Astrocyte of the spinal cord (primary cell): ENCODE measurements around the gene HDAC4.

Source experiments
- DNase-seq: peaks from one replicate; pipeline ENCODE4 v3.0.0; 2011; ENCODE audit warnings: low read depth, low spot score
- H3K4me3 ChIP-seq: 2 replicates; pipeline ENCODE4 v1.5.1; 2011; ENCODE audit warnings: low read depth, mild to moderate bottlenecking, low read length, moderate library complexity
- in situ Hi-C: cut with HindIII; loops from 2 replicates; pipeline ENCODE4 v1.10.0; 2017; ENCODE audit warnings: low sequenced_read_pairs
- TF ChIP-seq, protein P1 (sequence below): IDR thresholded peaks from 2 replicates; pipeline ENCODE4 v1.5.1; 2012; ENCODE audit warnings: low read depth, mild to moderate bottlenecking, low read length, inconsistent platforms

HDAC4 gene

DNA sequence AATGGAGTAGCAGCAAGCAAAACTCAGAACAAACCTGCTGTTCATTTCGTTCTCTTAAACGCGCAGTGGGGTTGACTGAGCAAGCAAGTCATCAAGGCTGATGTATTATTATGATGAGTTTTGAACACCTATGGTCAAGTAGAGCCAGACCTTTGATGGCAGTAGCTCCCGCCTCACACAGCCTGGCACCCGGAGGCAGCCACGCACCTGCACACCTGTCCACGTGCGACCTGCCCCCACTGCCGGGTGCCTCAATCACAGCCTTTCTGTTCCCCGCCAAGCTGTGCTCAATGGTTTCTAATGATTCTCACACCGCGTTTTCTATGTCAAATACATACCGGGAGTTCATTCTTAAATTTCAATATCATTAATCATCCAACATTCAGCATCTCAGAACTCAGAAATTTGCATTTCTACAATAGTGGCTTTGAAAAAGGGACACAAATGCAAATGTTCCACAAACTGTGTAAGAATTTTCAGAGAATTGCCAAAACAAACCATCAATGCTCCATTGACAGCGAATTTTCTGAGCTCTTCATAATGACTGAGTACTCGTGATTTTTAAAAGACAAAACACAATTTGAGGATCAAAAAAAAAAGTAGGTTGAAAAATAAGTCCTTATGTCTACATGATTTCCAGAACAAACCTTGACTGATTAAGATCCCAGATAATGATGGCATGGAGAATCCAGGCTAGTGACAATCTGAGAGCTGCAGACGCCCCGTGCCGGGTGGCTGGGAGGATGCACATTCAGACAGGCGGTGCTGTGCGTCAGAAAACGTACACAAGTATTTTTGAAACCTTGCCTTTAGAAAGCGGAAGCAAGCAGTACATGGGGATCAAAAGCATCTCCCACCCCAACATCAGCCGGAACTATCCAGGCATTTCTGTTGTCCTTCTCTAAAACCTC, 56.6 kb downstream of the HDAC4 start:
- in situ Hi-C loops, result no loop called here
- TF ChIP-seq, protein P1, sequence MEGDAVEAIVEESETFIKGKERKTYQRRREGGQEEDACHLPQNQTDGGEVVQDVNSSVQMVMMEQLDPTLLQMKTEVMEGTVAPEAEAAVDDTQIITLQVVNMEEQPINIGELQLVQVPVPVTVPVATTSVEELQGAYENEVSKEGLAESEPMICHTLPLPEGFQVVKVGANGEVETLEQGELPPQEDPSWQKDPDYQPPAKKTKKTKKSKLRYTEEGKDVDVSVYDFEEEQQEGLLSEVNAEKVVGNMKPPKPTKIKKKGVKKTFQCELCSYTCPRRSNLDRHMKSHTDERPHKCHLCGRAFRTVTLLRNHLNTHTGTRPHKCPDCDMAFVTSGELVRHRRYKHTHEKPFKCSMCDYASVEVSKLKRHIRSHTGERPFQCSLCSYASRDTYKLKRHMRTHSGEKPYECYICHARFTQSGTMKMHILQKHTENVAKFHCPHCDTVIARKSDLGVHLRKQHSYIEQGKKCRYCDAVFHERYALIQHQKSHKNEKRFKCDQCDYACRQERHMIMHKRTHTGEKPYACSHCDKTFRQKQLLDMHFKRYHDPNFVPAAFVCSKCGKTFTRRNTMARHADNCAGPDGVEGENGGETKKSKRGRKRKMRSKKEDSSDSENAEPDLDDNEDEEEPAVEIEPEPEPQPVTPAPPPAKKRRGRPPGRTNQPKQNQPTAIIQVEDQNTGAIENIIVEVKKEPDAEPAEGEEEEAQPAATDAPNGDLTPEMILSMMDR, result no peak
- no peak for DNase-seq

DNA sequence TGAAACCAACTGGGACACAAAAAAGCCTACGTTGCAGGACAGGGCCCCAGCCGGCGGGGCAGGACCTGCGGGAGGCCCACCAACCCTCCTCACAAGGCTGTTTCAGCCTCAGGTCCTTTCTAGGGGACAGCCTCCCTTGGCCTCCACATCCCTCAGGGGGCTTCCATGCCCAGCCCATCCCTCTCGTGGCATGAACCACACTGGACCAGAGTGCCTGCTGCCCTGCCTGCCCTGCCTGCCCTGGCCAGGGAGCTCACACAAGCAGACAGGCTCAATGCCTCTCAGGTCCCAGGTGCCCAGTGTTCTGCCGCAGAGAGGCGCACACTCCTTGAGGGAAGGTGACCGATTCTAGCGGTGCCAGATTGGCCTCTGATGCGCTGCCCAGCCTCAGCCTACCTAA, 57.4 kb downstream of the HDAC4 start:
- in situ Hi-C loops, result no loop called here
- TF ChIP-seq, protein P1, result no peak
- no peak overlapping the region for H3K4me3 ChIP-seq
- no peak for DNase-seq

More for the DNA sequence above, 56.6 kb downstream of the HDAC4 start:
- no peak overlapping the region for H3K4me3 ChIP-seq

DNA sequence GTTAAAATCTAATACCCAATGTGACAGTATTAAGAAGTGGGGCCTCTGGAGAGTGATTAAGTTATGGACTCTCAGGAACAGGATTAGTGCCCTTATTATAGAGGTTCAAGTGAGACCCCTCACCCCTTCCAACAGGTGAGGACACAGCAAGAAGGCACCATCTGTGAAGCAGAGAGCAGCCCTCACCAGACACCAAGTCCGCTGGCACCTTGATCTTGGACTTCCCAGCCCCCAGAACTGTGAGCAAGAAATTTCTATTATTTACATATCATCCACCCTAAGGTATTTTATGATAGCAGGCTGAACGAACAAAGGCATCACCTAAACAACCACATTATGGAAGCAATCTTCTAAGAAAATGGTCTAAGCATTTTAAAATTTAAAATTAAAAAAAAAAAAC, 59.0 kb downstream of the HDAC4 start:
- in situ Hi-C loops, result no loop called here
- DNase-seq, result no peak
- no peak overlapping the region for H3K4me3 ChIP-seq
- TF ChIP-seq, protein P1, result no peak

DNA sequence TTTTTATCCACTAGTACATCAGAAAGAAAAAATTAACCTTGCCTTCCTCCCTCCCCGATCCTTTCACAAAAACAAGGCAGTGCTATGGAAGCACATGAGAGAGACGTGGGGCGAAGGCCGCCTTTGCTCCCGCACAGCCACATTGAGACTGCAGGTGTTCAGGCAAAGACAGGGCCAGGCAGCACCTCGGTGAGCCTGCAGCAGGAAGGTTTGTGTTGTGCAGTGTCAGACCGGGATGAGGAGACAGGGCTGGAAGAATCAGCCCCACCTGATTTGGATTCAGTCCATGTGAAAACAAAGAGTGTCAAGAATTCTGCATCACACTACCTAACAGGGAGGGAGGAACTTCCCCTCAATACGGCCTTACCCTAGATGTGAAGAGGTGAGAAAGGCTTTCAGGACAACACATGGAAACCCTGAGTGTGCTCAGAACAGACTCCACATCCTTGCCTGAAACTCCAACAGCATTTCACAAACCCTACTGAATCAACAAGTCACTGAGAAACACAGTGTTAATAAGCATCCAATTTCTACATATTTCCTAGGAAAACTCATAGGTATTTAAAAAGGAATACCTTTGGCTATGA, 59.6 kb downstream of the HDAC4 start:
- TF ChIP-seq, protein P1, result no peak
- no peak for DNase-seq
- in situ Hi-C loops, result no loop called here
- no peak overlapping the region for H3K4me3 ChIP-seq

DNA sequence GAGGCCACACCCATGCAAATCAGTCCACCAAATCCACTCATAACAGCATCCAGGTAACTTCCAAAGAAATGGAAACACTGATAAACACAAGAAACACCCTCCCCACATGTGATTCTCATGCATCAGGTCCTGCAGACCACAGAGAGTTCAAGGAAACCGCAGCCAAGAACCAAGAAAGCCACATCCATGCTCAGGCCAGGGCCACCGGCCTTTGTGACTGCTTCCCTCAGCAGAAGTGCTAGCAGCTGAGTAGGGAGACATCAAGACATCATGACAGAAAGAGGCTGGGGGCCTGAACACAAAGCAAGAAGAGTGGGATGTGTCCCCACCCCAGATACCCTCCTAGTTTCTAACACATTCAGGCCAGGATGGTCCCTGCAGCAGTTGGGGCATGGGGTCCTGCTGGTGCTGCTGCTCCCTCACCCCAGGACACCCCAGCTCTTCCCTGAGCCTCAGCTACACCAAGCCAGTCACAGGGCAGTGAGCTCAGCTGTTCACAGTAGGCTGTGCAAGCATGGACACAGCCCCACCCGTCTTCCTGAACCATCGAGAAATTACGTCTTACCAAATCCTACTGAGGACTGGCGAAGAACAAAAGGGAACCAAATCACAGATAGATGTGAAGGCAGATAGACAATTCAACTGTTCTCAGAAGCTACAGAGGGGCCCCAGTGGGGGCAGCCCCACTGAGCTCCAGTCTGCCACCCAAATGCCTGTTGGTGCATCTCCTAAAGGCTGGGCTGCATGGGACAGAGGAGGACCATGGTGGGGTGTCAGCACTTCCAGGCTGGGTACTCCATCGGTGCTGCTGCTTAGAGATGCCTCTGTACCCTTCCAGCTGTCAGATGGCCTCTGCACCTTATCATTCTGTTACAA, 60.9 kb downstream of the HDAC4 start:
- TF ChIP-seq, protein P1, result no peak
- no peak for DNase-seq
- no peak overlapping the region for H3K4me3 ChIP-seq
- in situ Hi-C loops, result no loop called here

DNA sequence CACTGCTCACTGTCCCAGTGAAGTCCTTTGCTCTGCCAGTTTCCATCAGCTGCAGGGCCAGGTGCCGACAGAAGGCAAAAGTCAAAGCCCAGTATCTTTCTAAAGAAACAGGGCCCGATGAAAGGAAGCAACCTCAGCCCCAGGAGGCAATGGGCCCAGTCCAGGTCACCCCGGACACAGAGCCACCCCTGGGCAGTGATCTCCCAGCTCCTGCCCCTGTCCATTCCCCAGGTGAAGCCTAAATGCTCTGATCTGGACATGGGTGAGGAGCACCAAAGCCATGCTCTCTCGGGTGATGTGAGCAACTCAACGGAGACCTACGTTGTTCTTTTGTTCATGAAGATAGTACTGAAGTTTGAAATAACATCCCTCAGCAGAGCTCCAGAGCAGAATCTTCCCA, 61.6 kb downstream of the HDAC4 start:
- no peak overlapping the region for H3K4me3 ChIP-seq
- TF ChIP-seq, protein P1, result no peak
- in situ Hi-C loops, result no loop called here
- DNase-seq, result no peak
